Spleen (tissue), 7 donors: ENCODE measurements around the gene ARHGEF37.

Source experiments
- POLR2A ChIP-seq, 3 donors: fragments of 450-650 bp; IDR thresholded peaks; one replicate each; pipeline ENCODE4 v1.5.1; 2017; ENCODE audit warnings: antibody characterized with exemption in 3 of 3, mild to moderate bottlenecking in 1 of 3
- POLR2AphosphoS5 ChIP-seq, 3 donors: sonication (generic); formaldehyde crosslinking; IDR thresholded peaks; one replicate each; pipeline ENCODE4 v1.5.1; 2017; ENCODE audit warnings: antibody characterized with exemption in 3 of 3
- TF ChIP-seq, protein P1 (sequence below), 11 experiments: fragments of 200-600 bp in 7 of 11; fragments of 450-650 bp in 4 of 11; sonication (generic) in 4 of 11; IDR thresholded peaks in 8 of 11; conservative IDR thresholded peaks in 3 of 11; 1 replicate in 7 of 11; 2 replicates in 4 of 11; pipeline versions ENCODE4 v1.4.0 to v1.8.0; 2016 to 2021; ENCODE audit warnings: antibody characterized with exemption in 11 of 11, inconsistent platforms in 4 of 11, mild to moderate bottlenecking in 1 of 11
- donor health status: DM: no; HTN: no; CAD: no; lungs with moderate emphysema.
- donor health status: DM: no; HTN: no; CAD: no.
- donor health status: DM: no; HTN: no; CAD: no.

DNA sequence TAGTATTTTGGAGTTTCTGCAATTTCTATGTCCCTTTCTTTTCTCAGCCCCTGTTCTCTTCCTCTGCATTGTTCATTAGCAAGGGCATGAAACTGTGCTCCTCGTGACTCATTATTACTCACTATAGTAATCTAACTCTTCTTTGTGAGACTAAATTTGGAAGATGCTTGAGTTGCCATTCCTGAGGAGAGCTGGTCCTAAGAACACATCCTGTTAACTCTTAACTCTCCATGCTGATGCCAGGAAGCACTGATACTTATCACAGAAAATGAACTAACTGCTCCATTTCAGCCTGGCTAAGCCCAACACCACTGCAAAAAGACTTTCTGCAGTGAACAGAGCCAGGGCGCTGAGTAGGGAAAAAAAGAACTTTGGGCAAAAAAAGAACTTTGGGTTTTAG, 19.4 kb upstream of the ARHGEF37 start:
- no peak for TF ChIP-seq POLR2A (IDR thresholded peaks at IDR 0.05)
- TF ChIP-seq, protein P1, sequence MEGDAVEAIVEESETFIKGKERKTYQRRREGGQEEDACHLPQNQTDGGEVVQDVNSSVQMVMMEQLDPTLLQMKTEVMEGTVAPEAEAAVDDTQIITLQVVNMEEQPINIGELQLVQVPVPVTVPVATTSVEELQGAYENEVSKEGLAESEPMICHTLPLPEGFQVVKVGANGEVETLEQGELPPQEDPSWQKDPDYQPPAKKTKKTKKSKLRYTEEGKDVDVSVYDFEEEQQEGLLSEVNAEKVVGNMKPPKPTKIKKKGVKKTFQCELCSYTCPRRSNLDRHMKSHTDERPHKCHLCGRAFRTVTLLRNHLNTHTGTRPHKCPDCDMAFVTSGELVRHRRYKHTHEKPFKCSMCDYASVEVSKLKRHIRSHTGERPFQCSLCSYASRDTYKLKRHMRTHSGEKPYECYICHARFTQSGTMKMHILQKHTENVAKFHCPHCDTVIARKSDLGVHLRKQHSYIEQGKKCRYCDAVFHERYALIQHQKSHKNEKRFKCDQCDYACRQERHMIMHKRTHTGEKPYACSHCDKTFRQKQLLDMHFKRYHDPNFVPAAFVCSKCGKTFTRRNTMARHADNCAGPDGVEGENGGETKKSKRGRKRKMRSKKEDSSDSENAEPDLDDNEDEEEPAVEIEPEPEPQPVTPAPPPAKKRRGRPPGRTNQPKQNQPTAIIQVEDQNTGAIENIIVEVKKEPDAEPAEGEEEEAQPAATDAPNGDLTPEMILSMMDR (IDR thresholded peaks at IDR 0.05 in 8 of 11, conservative IDR thresholded peaks at IDR 0.05 in 3 of 11), result no peak
- TF ChIP-seq POLR2AphosphoS5 (IDR thresholded peaks at IDR 0.05), result no peak
